Measurements from ENCODE around the gene WNT7B. TPM values are rescaled to one million over a fixed set of nuclear protein-coding genes. Genes with fewer than 3 reads are reported as not detected.

Gene WNT7B
- total RNA-seq, 1 donor from 2014 or later, result 3.7 TPM

DNA sequence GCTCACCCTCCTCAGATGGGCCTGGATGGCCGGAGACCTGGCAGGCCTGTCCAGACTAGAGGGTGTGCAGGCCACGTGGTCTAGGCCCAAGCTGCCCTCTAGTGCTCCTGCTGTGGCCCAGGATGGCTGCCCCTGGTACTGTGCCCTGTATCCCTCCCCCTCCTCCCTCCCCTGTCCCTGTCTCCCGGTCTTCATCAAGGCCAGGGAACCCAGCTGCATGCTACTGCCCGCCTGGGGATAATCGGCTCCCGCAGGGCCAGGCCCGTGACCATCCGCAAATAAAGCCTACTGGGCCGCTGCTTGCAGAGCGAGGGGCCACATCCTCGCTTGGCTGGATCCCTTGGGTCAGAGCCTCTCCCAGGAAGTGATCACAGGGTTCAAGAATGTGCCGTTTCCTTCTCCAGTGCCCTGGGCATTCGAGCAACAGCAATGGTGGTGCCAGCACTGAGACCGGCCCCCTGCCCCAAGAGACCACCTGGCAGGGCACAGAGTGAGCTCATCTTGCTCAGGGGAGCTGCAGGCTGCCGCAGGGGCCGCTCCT lies 51.1 kb downstream of the WNT7B start:
- DNase-seq (ENCODE audit: low spot score, unreplicated experiment), result no peak
- Mint-ChIP-seq H3K27me3 (peaks cover 13% of the 10 kb centered on the region), H3K4me3 (ENCODE audit: low read depth) (no peak overlapping the region), H3K36me3 (ENCODE audit: insufficient read depth) (no peaks in the 10 kb centered on the region), H3K9me3 (ENCODE audit: low read depth) (no peaks in the 10 kb centered on the region), H3K4me1 (ENCODE audit: low read depth) (peaks cover 13% of the 10 kb centered on the region), H3K27ac (no peak overlapping the region)
- no peak for TF ChIP-seq CTCF (IDR thresholded peaks at IDR 0.05; ENCODE audit: unreplicated experiment)

DNA sequence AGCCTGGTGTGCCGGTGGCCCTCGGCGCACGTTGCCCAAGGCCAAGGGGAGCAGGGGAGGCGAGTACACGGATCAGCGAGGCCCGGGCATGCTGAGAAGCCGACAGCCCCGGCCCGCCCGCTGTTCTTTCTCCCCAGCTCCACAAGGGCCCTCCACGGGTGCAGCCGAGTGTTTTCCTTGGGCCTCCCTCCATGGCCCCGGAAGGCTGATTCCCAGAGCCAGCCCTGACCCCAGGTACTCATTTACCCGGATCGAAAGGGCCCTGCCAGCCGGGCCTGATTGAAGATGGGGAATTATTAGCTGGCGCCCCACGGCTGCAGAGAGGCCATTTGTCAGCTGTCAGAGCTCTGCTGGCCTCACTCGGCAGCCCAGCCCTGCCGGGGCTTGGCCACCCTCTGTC lies 53.1 kb downstream of the WNT7B start:
- TF ChIP-seq CTCF (IDR thresholded peaks at IDR 0.05; ENCODE audit: unreplicated experiment), result no peak
- H3K9me3 Mint-ChIP-seq (ENCODE audit: low read depth), result no peaks in the 10 kb centered on the region

GRCh38 chr22:45923212-45923611 lies 53.8 kb downstream of the WNT7B start:
- Mint-ChIP-seq H3K9me3 (ENCODE audit: low read depth) (no peaks in the 10 kb centered on the region), H3K27ac (no peak overlapping the region), H3K36me3 (ENCODE audit: insufficient read depth) (no peaks in the 10 kb centered on the region), H3K4me3 (ENCODE audit: low read depth) (no peak overlapping the region), H3K27me3 (no peaks in the 10 kb centered on the region), H3K4me1 (ENCODE audit: low read depth) (peaks cover 13% of the 10 kb centered on the region)
- no peak for TF ChIP-seq CTCF (IDR thresholded peaks at IDR 0.05; ENCODE audit: unreplicated experiment)
- no peak for DNase-seq (ENCODE audit: low spot score, unreplicated experiment)

More for the DNA sequence above, 53.1 kb downstream of the WNT7B start:
- DNase-seq (ENCODE audit: low spot score, unreplicated experiment), result peak; percentile 67
- Mint-ChIP-seq H3K4me1 (ENCODE audit: low read depth) (peaks cover 13% of the 10 kb centered on the region), H3K27me3 (peaks cover 4% of the 10 kb centered on the region), H3K36me3 (ENCODE audit: insufficient read depth) (no peaks in the 10 kb centered on the region), H3K27ac (peak overlapping the region; percentile 86), H3K4me3 (ENCODE audit: low read depth) (peak overlapping the region; percentile 61)

- H3K9me3 Mint-ChIP-seq (ENCODE audit: low read depth), result no peaks in the 10 kb centered on the region
- no peaks in the 10 kb centered on the region for H3K36me3 Mint-ChIP-seq (ENCODE audit: insufficient read depth)
- peaks cover 13% of the 10 kb centered on the region for H3K4me1 Mint-ChIP-seq (ENCODE audit: low read depth)
- DNase-seq (ENCODE audit: low spot score, unreplicated experiment), result no peak
- TF ChIP-seq CTCF (IDR thresholded peaks at IDR 0.05; ENCODE audit: unreplicated experiment), result peak; percentile 3
- H3K4me3 Mint-ChIP-seq (ENCODE audit: low read depth), result no peak overlapping the region
- H3K27me3 Mint-ChIP-seq, result peaks cover 2% of the 10 kb centered on the region
- no peak overlapping the region for H3K27ac Mint-ChIP-seq
Measured at GRCh38 chr22:45922661-45923060, 54.3 kb downstream of the WNT7B start.

DNA sequence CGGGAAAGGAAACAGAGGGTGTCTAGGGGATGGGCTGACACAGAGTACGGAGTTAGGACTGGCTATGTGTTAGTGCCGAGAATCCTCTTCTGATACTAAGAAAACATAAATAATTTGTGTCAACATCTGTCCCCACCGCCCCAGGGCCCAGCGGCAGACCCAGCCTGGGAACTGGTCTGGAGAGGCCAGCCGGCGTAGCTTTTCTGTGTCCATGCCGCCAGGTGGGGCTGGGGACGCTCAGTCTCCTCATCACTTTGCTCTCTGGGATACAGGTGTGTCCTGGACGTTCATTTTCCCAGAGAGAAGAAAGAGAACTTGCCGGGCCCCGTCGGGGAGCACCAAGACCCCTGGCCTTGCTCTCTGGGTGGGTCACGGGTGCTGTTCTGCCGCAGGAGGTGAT lies 54.7 kb downstream of the WNT7B start:
- peak; percentile 12 for TF ChIP-seq CTCF (IDR thresholded peaks at IDR 0.05; ENCODE audit: unreplicated experiment)
- no peak for DNase-seq (ENCODE audit: low spot score, unreplicated experiment)
- Mint-ChIP-seq H3K36me3 (ENCODE audit: insufficient read depth) (no peaks in the 10 kb centered on the region), H3K27me3 (peaks cover 6% of the 10 kb centered on the region), H3K4me1 (ENCODE audit: low read depth) (peaks cover 13% of the 10 kb centered on the region), H3K4me3 (ENCODE audit: low read depth) (no peak overlapping the region), H3K9me3 (ENCODE audit: low read depth) (no peaks in the 10 kb centered on the region), H3K27ac (no peak overlapping the region)

Measured in progenitor cell of endocrine pancreas (in vitro differentiated cells).